Body of pancreas (tissue), 4 donors: ENCODE measurements around the gene SHC1. TPM values are rescaled to one million over a fixed set of nuclear protein-coding genes. Genes with fewer than 3 reads are reported as not detected.
A peak's percentile ranks its signal among the peaks of the same experiment; 100 is the strongest.

ENCODE experiments used
- ATAC-seq: fragments of 150-250 bp; one replicate; pipeline ENCODE4 v1.9.1; 2016
- DNase-seq, 4 donors: peaks; one replicate each; pipeline ENCODE4 v3.0.0-alpha.2; 2019
- H3K27ac ChIP-seq, 4 donors: fragments of 200-600 bp; sonication (generic); 1 replicate in 3 of 4; 2 replicates in 1 of 4; pipeline versions ENCODE4 v1.5.1 to v1.6.1; 2016 to 2019; ENCODE audit warnings: mild to moderate bottlenecking in 1 of 4, mixed read lengths in 1 of 4, moderate library complexity in 1 of 4
- H3K27me3 ChIP-seq, 2 donors: fragments of 200-600 bp; sonication (generic); one replicate each; pipeline ENCODE4 v1.6.0; 2016; ENCODE audit warnings: mild to moderate bottlenecking in 1 of 2
- H3K36me3 ChIP-seq, 2 donors: fragments of 200-600 bp; sonication (generic); replicated peaks in 1 of 2; 2 replicates each; pipeline ENCODE4 v1.5.1; 2016; ENCODE audit warnings: low read depth in 2 of 2; ENCODE audit not compliant: insufficient read depth in 1 of 2
- H3K4me1 ChIP-seq: fragments of 200-600 bp; sonication (generic); one replicate; pipeline ENCODE4 v1.6.0; 2016
- H3K4me3 ChIP-seq, 2 donors: fragments of 200-600 bp; sonication (generic); 1 replicate in 1 of 2; 2 replicates in 1 of 2; pipeline ENCODE4 v1.5.1; 2016 to 2019
- H3K9me3 ChIP-seq, 3 donors: fragments of 200-600 bp; sonication (generic); 1 replicate in 2 of 3; 2 replicates in 1 of 3; pipeline ENCODE4 v1.5.1; 2016
- CTCF ChIP-seq, 7 experiments: fragments of 450-650 bp in 4 of 7; fragments of 200-600 bp in 3 of 7; sonication (generic) in 3 of 7; IDR thresholded peaks; one replicate each; pipeline ENCODE4 v1.5.1; 2016 to 2019; ENCODE audit warnings: antibody characterized with exemption in 7 of 7
- POLR2A ChIP-seq, 3 donors: fragments of 450-650 bp; IDR thresholded peaks; one replicate each; pipeline ENCODE4 v1.6.1; 2016; ENCODE audit warnings: antibody characterized with exemption in 3 of 3, mild to moderate bottlenecking in 2 of 3
- WGBS, 2 donors: methylation state at CpG; one replicate each; pipeline ENCODE4 v1.1.5; 2017; 5-methylcytosine and 5-hydroxymethylcytosine counted together
- intact Hi-C: fragments of 100-400 bp; cut with DNase I; formaldehyde crosslinking; loops from one replicate; pipeline ENCODE4 v1.15.1; 2023
- total RNA-seq, 2 donors: library from RNA; depleted of rRNA; stranded (reverse); fragments of >200 nt; gene quantifications; one replicate each; pipeline ENCODE4 v1.1.0, GENCODE V29; 2016

The SHC1 gene
- total RNA-seq, 2 donors from 2014 or later, result 38.1 to 45.5 TPM

DNA sequence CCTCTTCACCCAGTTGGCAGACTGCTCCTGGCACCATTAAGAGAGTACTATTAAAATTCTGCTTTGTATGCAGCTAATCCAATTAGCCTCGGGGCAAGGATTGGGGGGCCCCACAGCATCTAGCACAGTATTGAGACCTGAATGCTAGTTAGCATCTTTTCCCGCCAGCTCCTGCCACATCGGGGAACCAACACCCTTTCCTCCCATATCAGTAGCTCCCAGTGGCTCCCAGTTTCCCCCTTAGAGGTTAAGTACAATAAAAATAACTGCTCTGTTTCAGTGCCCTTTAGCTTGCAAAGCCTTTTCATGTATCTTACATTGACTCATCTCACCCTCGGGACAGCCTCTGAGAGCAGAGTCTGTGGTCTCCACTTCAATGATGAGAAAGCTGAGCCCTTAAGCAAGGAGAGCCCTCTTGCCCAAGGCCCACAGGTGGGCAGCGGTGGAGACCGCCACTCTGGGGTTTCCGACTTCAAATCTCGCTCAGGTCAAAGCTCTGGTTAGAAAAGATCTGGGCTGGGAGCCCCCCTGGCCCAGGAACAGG is 29.8 kb downstream of the SHC1 start:
- Histone ChIP-seq H3K36me3 (no peaks in the 10 kb centered on the region), H3K27ac (peak overlapping the region in 2 of 4 donors; percentile 82), H3K27me3 (no peaks in the 10 kb centered on the region), H3K4me3 (no peak overlapping the region), H3K4me1 (peaks cover 31% of the 10 kb centered on the region), H3K9me3 (no peaks in the 10 kb centered on the region)
- ATAC-seq (no peak), DNase-seq (no peak)
- TF ChIP-seq POLR2A (IDR thresholded peaks at IDR 0.05), result no peak
- TF ChIP-seq CTCF (IDR thresholded peaks at IDR 0.05), result no peak
- intact Hi-C loops, result no loop called here
- WGBS, 2 donors, result 64 to 84% methylated on average over 4 to 8 of the region's 8 CpGs

- Histone ChIP-seq H3K4me1 (peaks cover 34% of the 10 kb centered on the region), H3K27ac (peak overlapping the region in 1 of 4 donors; percentile 6), H3K27me3 (no peaks in the 10 kb centered on the region), H3K9me3 (no peaks in the 10 kb centered on the region), H3K4me3 (no peak overlapping the region), H3K36me3 (no peaks in the 10 kb centered on the region)
- intact Hi-C loops, result no loop called here
- TF ChIP-seq POLR2A (IDR thresholded peaks at IDR 0.05) (no peak), CTCF (IDR thresholded peaks at IDR 0.05) (no peak)
- DNase-seq (no peak), ATAC-seq (no peak)
- 91% methylated on average over 1 of the region's 1 CpG; no CpG with 5 or more reads in 1 of the 2 donors for WGBS, 2 donors
Observed at GRCh38 chr1:154940213-154940560, 30.4 kb downstream of the SHC1 start.

DNA sequence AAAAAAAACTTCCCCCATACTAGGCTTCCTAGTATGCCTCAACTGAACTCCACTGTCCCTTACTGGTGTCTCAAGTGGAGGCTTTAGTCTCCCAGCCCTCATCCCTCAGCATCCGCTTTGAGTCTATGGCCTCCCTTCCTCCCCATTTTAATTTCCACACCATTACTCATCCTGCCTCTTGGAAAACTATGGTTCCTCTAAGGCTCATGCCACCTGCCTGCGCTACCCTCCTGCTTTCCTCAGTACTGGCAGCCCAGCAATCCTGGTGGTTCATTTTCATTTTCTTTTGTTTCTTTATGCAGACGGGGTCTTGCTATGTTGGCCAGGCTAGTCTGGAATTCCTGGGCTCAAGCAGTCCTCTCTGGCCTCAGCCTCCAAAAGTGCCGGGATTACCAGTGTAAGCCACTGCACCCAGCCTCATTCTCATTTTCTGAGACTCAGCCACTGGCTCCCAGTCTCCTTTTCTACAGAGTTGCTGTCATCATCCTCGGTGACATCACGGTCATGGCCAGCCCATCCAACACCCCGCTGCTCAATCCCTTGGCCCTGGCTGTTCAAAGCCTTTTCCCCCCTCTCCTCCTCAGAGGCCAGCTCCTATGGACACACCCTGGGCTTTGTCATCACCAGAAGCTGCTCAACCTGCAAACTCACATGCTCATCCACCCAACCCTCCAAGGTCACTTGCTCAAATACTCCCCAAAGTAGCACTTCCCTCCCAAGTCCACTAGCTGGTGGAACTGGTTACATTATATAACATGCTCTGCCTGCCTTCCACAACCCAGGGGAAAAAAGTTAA is 31.7 kb downstream of the SHC1 start:
- Histone ChIP-seq H3K27ac (peak overlapping the region in 2 of 4 donors; percentile 96 to 99), H3K9me3 (no peaks in the 10 kb centered on the region), H3K4me1 (peaks cover 34% of the 10 kb centered on the region), H3K27me3 (no peaks in the 10 kb centered on the region), H3K4me3 (no peak overlapping the region), H3K36me3 (no peaks in the 10 kb centered on the region)
- ATAC-seq (no peak), DNase-seq (no peak)
- TF ChIP-seq POLR2A (IDR thresholded peaks at IDR 0.05) (no peak), CTCF (IDR thresholded peaks at IDR 0.05) (no peak)
- 83 to 86% methylated on average over 7 of the region's 7 CpGs for WGBS, 2 donors
- intact Hi-C loops, result no loop called here

- H3K36me3 ChIP-seq, result no peaks in the 10 kb centered on the region
- intact Hi-C loops, result no loop called here
- ATAC-seq, result no peak
- peaks cover 34% of the 10 kb centered on the region for H3K4me1 ChIP-seq
- peak overlapping the region; percentile 96 to 100 (median 98) for H3K27ac ChIP-seq
- H3K9me3 ChIP-seq, result no peaks in the 10 kb centered on the region
- WGBS, 2 donors, result 74 to 79% methylated on average over 8 of the region's 8 CpGs
- TF ChIP-seq POLR2A (IDR thresholded peaks at IDR 0.05), result no peak
- no peak for TF ChIP-seq CTCF (IDR thresholded peaks at IDR 0.05)
- DNase-seq, result no peak
- H3K4me3 ChIP-seq, result no peak overlapping the region
- H3K27me3 ChIP-seq, result no peaks in the 10 kb centered on the region
Observed at GRCh38 chr1:154937988-154938386, 32.6 kb downstream of the SHC1 start.
